Caco-2 (cell line): ENCODE results near the gene E2F6. TPM values are rescaled to one million over a fixed set of nuclear protein-coding genes. Genes with fewer than 3 reads are reported as not detected.

ENCODE experiments used
- BruUV-seq: library from RNA; stranded (reverse); fragments of 400-500 nt; replicated peaks from 2 replicates; lab custom pipeline; 2021; lab: Mats Ljungman, UMichigan
- CTCF ChIA-PET: fragments of 300-600 bp; sonication (Branson Sonifier 250); formaldehyde crosslinking; loops from one replicate; lab custom pipeline; 2022; ENCODE audit warnings: antibody characterized with exemption; lab: Charles Lee
- POLR2A ChIA-PET: fragments of 300-600 bp; sonication (Branson Sonifier 250); formaldehyde crosslinking; loops from one replicate; lab custom pipeline; 2022; ENCODE audit warnings: antibody characterized with exemption; lab: Charles Lee
- DNase-seq, 2 experiments: peaks; one replicate each; pipeline versions ENCODE4 v3.0.0 to v3.0.0-alpha.2; 2020 to 2022
- H3K27me3 ChIP-seq: replicated peaks from 2 replicates; pipeline ENCODE4 v1.6.0; 2011; ENCODE audit warnings: low read length; ENCODE audit not compliant: control insufficient read depth, insufficient read depth
- H3K36me3 ChIP-seq: 2 replicates; pipeline ENCODE4 v1.5.1; 2011; ENCODE audit warnings: low read length; ENCODE audit not compliant: control insufficient read depth, insufficient read depth
- H3K4me1 ChIP-seq: fragments of 250-450 bp; sonication (Bioruptor Pico); 2 replicates; pipeline ENCODE4 v1.5.1; 2020; ENCODE audit warnings: mild to moderate bottlenecking
- H3K4me3 ChIP-seq: 2 replicates; pipeline ENCODE4 v1.5.1; 2011; ENCODE audit warnings: low read depth, mild to moderate bottlenecking, control low read depth, low read length
- H3K9me3 ChIP-seq: fragments of 250-450 bp; sonication (Bioruptor Pico); 2 replicates; pipeline ENCODE4 v1.5.1; 2020; ENCODE audit warnings: mild to moderate bottlenecking, moderate library complexity
- H3K27ac Mint-ChIP-seq: one replicate; pipeline ENCODE4 v1.8.0; 2022; ENCODE audit warnings: mixed read lengths; ENCODE audit not compliant: unreplicated experiment
- H3K27me3 Mint-ChIP-seq: one replicate; pipeline ENCODE4 v1.8.0; 2022; ENCODE audit warnings: mixed read lengths; ENCODE audit not compliant: insufficient read depth, unreplicated experiment
- H3K36me3 Mint-ChIP-seq: one replicate; pipeline ENCODE4 v1.8.0; 2022; ENCODE audit warnings: mild to moderate bottlenecking, mixed read lengths; ENCODE audit not compliant: insufficient read depth, unreplicated experiment
- H3K4me1 Mint-ChIP-seq: one replicate; pipeline ENCODE4 v1.8.0; 2022; ENCODE audit warnings: low read depth, mixed read lengths; ENCODE audit not compliant: unreplicated experiment
- H3K4me3 Mint-ChIP-seq: one replicate; pipeline ENCODE4 v1.8.0; 2022; ENCODE audit warnings: mild to moderate bottlenecking, moderate library complexity, mixed read lengths; ENCODE audit not compliant: unreplicated experiment
- H3K9me3 Mint-ChIP-seq: one replicate; pipeline ENCODE4 v1.8.0; 2022; ENCODE audit warnings: mixed read lengths; ENCODE audit not compliant: unreplicated experiment
- intact Hi-C: fragments of 100-400 bp; cut with micrococcal nuclease; formaldehyde crosslinking; loops from one replicate; pipeline ENCODE4 v1.10.0; 2022; ENCODE audit not compliant: unreplicated experiment
- total RNA-seq: library from RNA; stranded (reverse); gene quantifications from 2 replicates; pipeline ENCODE4 v1.2.3, GENCODE V29; 2022
- TF ChIP-seq, protein P1 (sequence below), 2 experiments: fragments of 200-600 bp in 1 of 2; IDR thresholded peaks; 1 replicate in 1 of 2; 2 replicates in 1 of 2; pipeline versions ENCODE4 v1.5.1 to v1.8.0; 2011 to 2022; ENCODE audit warnings: antibody characterized with exemption in 1 of 2, control low read depth in 1 of 2, inconsistent platforms in 1 of 2, low read depth in 1 of 2, low read length in 1 of 2, mild to moderate bottlenecking in 1 of 2, moderate library complexity in 1 of 2; ENCODE audit not compliant: insufficient read depth in 1 of 2, severe bottlenecking in 1 of 2, unreplicated experiment in 1 of 2

The E2F6 gene
- total RNA-seq, 1 experiment from 2014 or later = 44.5 TPM

DNA sequence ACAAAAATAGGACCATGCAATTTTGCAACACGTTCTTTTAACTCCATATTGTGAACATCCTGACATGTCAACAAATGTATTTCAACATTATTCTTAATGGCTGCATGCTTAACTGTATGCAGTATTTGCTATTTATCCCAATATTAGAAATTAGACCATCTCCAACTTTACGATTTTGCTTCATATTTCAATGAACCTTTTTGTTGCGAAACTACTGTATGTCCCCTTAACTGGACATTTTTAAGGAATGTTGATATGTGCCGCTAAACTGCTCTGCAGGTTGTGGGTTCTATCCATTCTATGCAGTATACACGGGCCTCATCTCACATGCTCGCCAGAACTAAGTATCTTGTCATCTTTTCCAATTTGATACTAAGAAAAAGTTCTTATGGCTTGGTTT is 11.1 kb downstream of the E2F6 start:
- BruUV-seq = no TSS peak

DNA sequence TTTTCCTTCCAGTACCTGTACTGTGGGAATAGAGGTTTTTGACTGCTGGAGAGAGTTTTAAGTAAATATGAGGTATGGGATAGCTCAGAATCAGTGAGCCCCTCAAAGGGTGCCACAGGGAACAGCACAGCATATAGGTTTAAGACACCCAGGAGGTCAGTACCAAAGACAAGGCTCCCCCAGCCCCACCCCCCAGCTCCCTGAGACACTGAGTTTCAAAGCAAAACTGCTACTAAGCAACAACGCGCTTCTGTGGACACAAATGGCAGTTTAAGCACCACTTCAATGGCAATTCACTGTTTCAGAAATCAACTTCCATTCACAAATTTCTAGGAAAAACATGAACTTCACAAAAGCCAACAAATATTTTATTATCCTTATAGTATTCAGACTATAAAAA is 15.2 kb downstream of the E2F6 start:
- TF ChIP-seq, protein P1, sequence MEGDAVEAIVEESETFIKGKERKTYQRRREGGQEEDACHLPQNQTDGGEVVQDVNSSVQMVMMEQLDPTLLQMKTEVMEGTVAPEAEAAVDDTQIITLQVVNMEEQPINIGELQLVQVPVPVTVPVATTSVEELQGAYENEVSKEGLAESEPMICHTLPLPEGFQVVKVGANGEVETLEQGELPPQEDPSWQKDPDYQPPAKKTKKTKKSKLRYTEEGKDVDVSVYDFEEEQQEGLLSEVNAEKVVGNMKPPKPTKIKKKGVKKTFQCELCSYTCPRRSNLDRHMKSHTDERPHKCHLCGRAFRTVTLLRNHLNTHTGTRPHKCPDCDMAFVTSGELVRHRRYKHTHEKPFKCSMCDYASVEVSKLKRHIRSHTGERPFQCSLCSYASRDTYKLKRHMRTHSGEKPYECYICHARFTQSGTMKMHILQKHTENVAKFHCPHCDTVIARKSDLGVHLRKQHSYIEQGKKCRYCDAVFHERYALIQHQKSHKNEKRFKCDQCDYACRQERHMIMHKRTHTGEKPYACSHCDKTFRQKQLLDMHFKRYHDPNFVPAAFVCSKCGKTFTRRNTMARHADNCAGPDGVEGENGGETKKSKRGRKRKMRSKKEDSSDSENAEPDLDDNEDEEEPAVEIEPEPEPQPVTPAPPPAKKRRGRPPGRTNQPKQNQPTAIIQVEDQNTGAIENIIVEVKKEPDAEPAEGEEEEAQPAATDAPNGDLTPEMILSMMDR (IDR thresholded peaks at IDR 0.05; ENCODE audit: insufficient read depth in 1 of 2, low read depth in 1 of 2, low read length in 1 of 2, severe bottlenecking in 1 of 2, unreplicated experiment in 1 of 2) = no peak
- BruUV-seq = no TSS peak
- Histone ChIP-seq H3K4me1 (no peaks in the 10 kb centered on the region), H3K9me3 (0 out of 2 replicates have a peak, but pooled peaks cover 4% of the 10 kb centered on the region), H3K27me3 (no peaks in the 10 kb centered on the region), H3K4me3 (no peak overlapping the region), H3K36me3 (peaks cover 7% of the 10 kb centered on the region)
- no peaks in the 10 kb centered on the region for H3K9me3 Mint-ChIP-seq
- H3K27ac Mint-ChIP-seq = no peak overlapping the region
- ChIA-PET CTCF (interaction anchor here (0.6 kb wide), 1 partner anchor 132 kb away, joined by 4 read pairs; no protein-coding TSS in a partner anchor), POLR2A (no interaction called here)
- peaks cover 87% of the 10 kb centered on the region for H3K36me3 Mint-ChIP-seq
- H3K4me3 Mint-ChIP-seq = no peak overlapping the region
- intact Hi-C loops = no loop called here
- no peak for DNase-seq
- no peaks in the 10 kb centered on the region for H3K4me1 Mint-ChIP-seq
- no peaks in the 10 kb centered on the region for H3K27me3 Mint-ChIP-seq

More for the DNA sequence above, 11.1 kb downstream of the E2F6 start:
- H3K27me3 Mint-ChIP-seq = no peaks in the 10 kb centered on the region
- peaks cover 56% of the 10 kb centered on the region for H3K36me3 Mint-ChIP-seq
- ChIA-PET POLR2A (no interaction called here), CTCF (no interaction called here)
- H3K9me3 ChIP-seq = 0 out of 2 replicates have a peak, but pooled peaks cover 4% of the 10 kb centered on the region
- H3K36me3 ChIP-seq = peaks cover 2% of the 10 kb centered on the region
- no peaks in the 10 kb centered on the region for H3K4me1 ChIP-seq
- DNase-seq = no peak
- H3K4me3 Mint-ChIP-seq = no peak overlapping the region
- no peaks in the 10 kb centered on the region for H3K9me3 Mint-ChIP-seq
- intact Hi-C loops = no loop called here
- TF ChIP-seq, protein P1 (IDR thresholded peaks at IDR 0.05; ENCODE audit: insufficient read depth in 1 of 2, low read depth in 1 of 2, low read length in 1 of 2, severe bottlenecking in 1 of 2, unreplicated experiment in 1 of 2) = no peak
- H3K27me3 ChIP-seq = no peaks in the 10 kb centered on the region
- no peak overlapping the region for H3K27ac Mint-ChIP-seq
- H3K4me3 ChIP-seq = no peak overlapping the region
- H3K4me1 Mint-ChIP-seq = no peaks in the 10 kb centered on the region

DNA sequence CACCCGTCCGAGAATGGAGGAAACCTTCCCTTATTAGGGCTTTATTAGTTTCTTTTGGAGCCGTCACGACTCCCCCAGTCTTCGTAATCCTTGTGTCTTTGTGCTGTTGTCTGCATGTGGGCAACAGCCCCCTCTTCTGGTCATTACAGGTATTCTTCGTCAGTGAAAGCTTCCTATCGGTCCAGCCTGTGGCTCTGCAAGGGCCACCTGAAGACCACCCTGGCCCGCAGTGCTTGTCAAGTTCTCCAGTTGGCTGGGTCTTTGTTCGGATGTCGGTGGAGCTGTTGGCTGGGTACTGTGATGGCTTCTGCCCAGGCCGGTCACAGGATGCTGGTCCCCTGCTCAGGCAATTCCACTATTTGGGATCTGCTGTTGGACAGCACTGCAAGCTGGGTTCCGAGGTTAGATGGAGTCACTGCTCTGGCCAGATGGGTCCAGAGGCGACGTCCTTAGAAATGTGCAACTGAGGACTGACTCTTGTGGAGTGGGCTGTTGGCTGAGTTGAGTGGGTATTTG is 19.2 kb downstream of the E2F6 start:
- H3K27me3 ChIP-seq = no peaks in the 10 kb centered on the region
- CTCF ChIA-PET = interaction anchor here (0.6 to 1.4 kb wide), 5 partner anchors 29 to 1007 kb away, joined by 3 to 10 read pairs (median 6); a partner anchor contains a TSS
- peaks cover 17% of the 10 kb centered on the region for H3K36me3 ChIP-seq
- peaks cover 19% of the 10 kb centered on the region for H3K9me3 ChIP-seq
- H3K4me3 ChIP-seq = no peak overlapping the region
- H3K36me3 Mint-ChIP-seq = peaks cover 91% of the 10 kb centered on the region
- H3K4me1 ChIP-seq = no peaks in the 10 kb centered on the region
- H3K27ac Mint-ChIP-seq = no peak overlapping the region
- peak; percentile 47 to 64 for DNase-seq
- BruUV-seq = no TSS peak
- intact Hi-C loops = loop anchor here (1.0 to 2.0 kb wide), 2 partner anchors 28 to 314 kb away; no protein-coding TSS in a partner anchor
- TF ChIP-seq, protein P1 (IDR thresholded peaks at IDR 0.05; ENCODE audit: insufficient read depth in 1 of 2, low read depth in 1 of 2, low read length in 1 of 2, severe bottlenecking in 1 of 2, unreplicated experiment in 1 of 2) = peak; percentile 72
- H3K27me3 Mint-ChIP-seq = no peaks in the 10 kb centered on the region
- H3K9me3 Mint-ChIP-seq = peaks cover 29% of the 10 kb centered on the region
- POLR2A ChIA-PET = no interaction called here
- H3K4me1 Mint-ChIP-seq = no peaks in the 10 kb centered on the region
- H3K4me3 Mint-ChIP-seq = no peak overlapping the region
